RWPE1 (cell line): ENCODE results near the gene ZNF708.
"Not testable (repeated sequence)": the region's sequence is repeated elsewhere in the genome, so short reads cannot be mapped to it uniquely, and the experiment has no call there.

Experiments used
- CTCF ChIA-PET: fragments of 350-600 bp; sonication (Branson Sonifier 250); formaldehyde crosslinking; extraction: SDS; loops from one replicate; lab custom pipeline; 2021; lab: Yijun Ruan, JAX
- POLR2A ChIA-PET: fragments of 400-600 bp; formaldehyde crosslinking; extraction: SDS; loops from one replicate; lab custom pipeline; 2020; ENCODE audit warnings: antibody characterized with exemption; ENCODE audit not compliant: low non-redundant PET; lab: Yijun Ruan, JAX
- DNase-seq: peaks from one replicate; pipeline ENCODE4 v3.0.0; 2012; ENCODE audit warnings: low spot score
- H3K27ac ChIP-seq: fragments of 450-650 bp; 2 replicates; pipeline ENCODE4 v1.5.1; 2017
- CTCF ChIP-seq: fragments of 450-650 bp; conservative IDR thresholded peaks from 2 replicates; pipeline ENCODE4 v1.5.1; 2017; ENCODE audit warnings: low read depth, mild to moderate bottlenecking

Gene ZNF708

GRCh38 chr19:21328885-21329605 is at the start of gene ZNF708:
ZNF708 (minus strand) TSS chr19:21329410; CDS start chr19:21329212, 198 bp downstream.
- POLR2A ChIA-PET = interaction anchor here (0.6 kb wide), 1 partner anchor 15 kb away, joined by 3 read pairs; no protein-coding TSS in a partner anchor
- no peak for TF ChIP-seq CTCF
- CTCF ChIA-PET = interaction anchor here (0.6 kb wide), 2 partner anchors 152 to 374 kb away, joined by 3 to 7 read pairs; no protein-coding TSS in a partner anchor
- peak within 1 kb of the TSS; percentile 92 for H3K27ac ChIP-seq
- DNase-seq = peak; percentile 87

- no peak overlapping the region for H3K27ac ChIP-seq
- ChIA-PET CTCF (no interaction called here), POLR2A (no interaction called here)
- no peak for TF ChIP-seq CTCF
- no peak for DNase-seq
These were observed 33.1 kb upstream of the ZNF708 start for GRCh38 chr19:21362291-21362690.

GRCh38 chr19:21358768-21359451 is 29.7 kb upstream of the ZNF708 start, which contains the start of gene ZNF738:
ZNF738 (plus strand) TSS chr19:21359000; CDS start chr19:21359141, 141 bp downstream.
- TF ChIP-seq CTCF = no peak
- peak; percentile 97 for DNase-seq
- ChIA-PET CTCF (no interaction called here), POLR2A (no interaction called here)
- peak within 1 kb of the TSS; percentile 93 for H3K27ac ChIP-seq

GRCh38 chr19:21352830-21353229 is 23.6 kb upstream of the ZNF708 start:
- H3K27ac ChIP-seq = no peak overlapping the region
- DNase-seq = no peak
- ChIA-PET POLR2A (no interaction called here), CTCF (interaction anchor here (0.6 kb wide), 1 partner anchor 12 kb away, joined by 3 read pairs; no protein-coding TSS in a partner anchor)
- no peak for TF ChIP-seq CTCF

GRCh38 chr19:21344841-21345240 is 15.6 kb upstream of the ZNF708 start:
- H3K27ac ChIP-seq, DNase-seq, POLR2A ChIA-PET, CTCF ChIA-PET: not testable (repeated sequence)

- DNase-seq = no peak
- H3K27ac ChIP-seq = no peak overlapping the region
- no peak for TF ChIP-seq CTCF
- ChIA-PET CTCF (interaction anchor here (0.7 kb wide), 1 partner anchor 289 kb away, joined by 3 read pairs; no protein-coding TSS in a partner anchor), POLR2A (no interaction called here)
These were observed 6.5 kb upstream of the ZNF708 start for GRCh38 chr19:21335721-21336120.
